Measurements from ENCODE around the gene SLC35C1.

- TF ChIP-seq CTCF (IDR thresholded peaks at IDR 0.05; ENCODE audit: low read depth, low read length, poor library complexity, severe bottlenecking) (no peak), EZH2phosphoT487 (IDR thresholded peaks at IDR 0.05; ENCODE audit: borderline replicate concordance, low read length) (no peak)
Observed at GRCh38 chr11:45806937-45807791, 2.2 kb downstream of the SLC35C1 start.

Data from DOHH2 (cell line).